ENCODE measurements around the gene MAGEL2. TPM values are rescaled to one million over a fixed set of nuclear protein-coding genes. Genes with fewer than 3 reads are reported as not detected.

The MAGEL2 gene
- total and polyA plus RNA-seq, 8 donors, result 0.23 to 3.8 (median 0.84) TPM

GRCh38 chr15:23645371-23646164, 2.1 kb downstream of the MAGEL2 start:
- ATAC-seq (peak in 1 of 4 donors; percentile 48), FAIRE-seq (no peak), DNase-seq (peak in 1 of 6 donors; percentile 74)
- Histone ChIP-seq H3K4me3 (no peak overlapping the region), H3K9me3 (no peaks in the 10 kb centered on the region), H3K27ac (no peak overlapping the region), H3K36me3 (no peaks in the 10 kb centered on the region), H3K27me3 (peaks cover 0 to 11% (median 0%) of the 10 kb centered on the region in 4 donors), H3K4me1 (no peaks in the 10 kb centered on the region)
- WGBS, 2 donors, result 79 to 81% methylated on average over 40 of the region's 40 CpGs
- intact Hi-C loops (cut with DNase I), result loop anchor here in 2 of 3 donors (5.0 to 10.0 kb wide), 3 partner anchors 222 to 1199 kb away; no protein-coding TSS in a partner anchor
- TF ChIP-seq, protein P1, sequence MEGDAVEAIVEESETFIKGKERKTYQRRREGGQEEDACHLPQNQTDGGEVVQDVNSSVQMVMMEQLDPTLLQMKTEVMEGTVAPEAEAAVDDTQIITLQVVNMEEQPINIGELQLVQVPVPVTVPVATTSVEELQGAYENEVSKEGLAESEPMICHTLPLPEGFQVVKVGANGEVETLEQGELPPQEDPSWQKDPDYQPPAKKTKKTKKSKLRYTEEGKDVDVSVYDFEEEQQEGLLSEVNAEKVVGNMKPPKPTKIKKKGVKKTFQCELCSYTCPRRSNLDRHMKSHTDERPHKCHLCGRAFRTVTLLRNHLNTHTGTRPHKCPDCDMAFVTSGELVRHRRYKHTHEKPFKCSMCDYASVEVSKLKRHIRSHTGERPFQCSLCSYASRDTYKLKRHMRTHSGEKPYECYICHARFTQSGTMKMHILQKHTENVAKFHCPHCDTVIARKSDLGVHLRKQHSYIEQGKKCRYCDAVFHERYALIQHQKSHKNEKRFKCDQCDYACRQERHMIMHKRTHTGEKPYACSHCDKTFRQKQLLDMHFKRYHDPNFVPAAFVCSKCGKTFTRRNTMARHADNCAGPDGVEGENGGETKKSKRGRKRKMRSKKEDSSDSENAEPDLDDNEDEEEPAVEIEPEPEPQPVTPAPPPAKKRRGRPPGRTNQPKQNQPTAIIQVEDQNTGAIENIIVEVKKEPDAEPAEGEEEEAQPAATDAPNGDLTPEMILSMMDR (IDR thresholded peaks at IDR 0.05), result no peak

DNA sequence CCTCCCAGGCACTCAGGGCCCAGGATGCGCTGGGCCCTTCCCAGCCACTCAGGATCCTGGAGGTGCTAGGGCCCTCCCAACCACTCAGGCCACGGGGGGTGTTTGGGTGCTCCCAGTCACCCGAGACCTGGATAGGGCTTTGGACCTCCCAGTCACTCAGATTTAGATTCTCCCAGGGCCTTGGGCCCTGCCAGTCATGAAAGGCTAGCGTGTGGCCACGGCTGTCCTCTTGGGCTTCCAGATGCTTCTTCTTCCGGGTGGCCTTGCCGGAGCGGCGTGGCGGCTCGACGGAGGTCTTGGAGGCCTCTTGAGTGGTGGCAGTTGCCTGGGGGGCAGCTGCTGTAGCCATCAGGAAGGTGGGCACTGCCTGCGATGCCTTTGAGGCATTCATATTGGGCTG, 2.8 kb downstream of the MAGEL2 start:
- H3K4me1 ChIP-seq, result no peaks in the 10 kb centered on the region
- DNase-seq (no peak), ATAC-seq (no peak), FAIRE-seq (no peak)
- no peak overlapping the region for H3K4me3 ChIP-seq
- no peaks in the 10 kb centered on the region for H3K36me3 ChIP-seq
- peaks cover 0 to 11% (median 0%) of the 10 kb centered on the region in 4 donors for H3K27me3 ChIP-seq
- TF ChIP-seq, protein P1 (IDR thresholded peaks at IDR 0.05), result no peak
- WGBS, 2 donors, result 79 to 88% methylated on average over 13 of the region's 13 CpGs
- H3K9me3 ChIP-seq, result no peaks in the 10 kb centered on the region
- H3K27ac ChIP-seq, result no peak overlapping the region
- intact Hi-C loops (cut with DNase I), result loop anchor here in 2 of 3 donors (5.0 to 10.0 kb wide), 3 partner anchors 222 to 1200 kb away; no protein-coding TSS in a partner anchor

DNA sequence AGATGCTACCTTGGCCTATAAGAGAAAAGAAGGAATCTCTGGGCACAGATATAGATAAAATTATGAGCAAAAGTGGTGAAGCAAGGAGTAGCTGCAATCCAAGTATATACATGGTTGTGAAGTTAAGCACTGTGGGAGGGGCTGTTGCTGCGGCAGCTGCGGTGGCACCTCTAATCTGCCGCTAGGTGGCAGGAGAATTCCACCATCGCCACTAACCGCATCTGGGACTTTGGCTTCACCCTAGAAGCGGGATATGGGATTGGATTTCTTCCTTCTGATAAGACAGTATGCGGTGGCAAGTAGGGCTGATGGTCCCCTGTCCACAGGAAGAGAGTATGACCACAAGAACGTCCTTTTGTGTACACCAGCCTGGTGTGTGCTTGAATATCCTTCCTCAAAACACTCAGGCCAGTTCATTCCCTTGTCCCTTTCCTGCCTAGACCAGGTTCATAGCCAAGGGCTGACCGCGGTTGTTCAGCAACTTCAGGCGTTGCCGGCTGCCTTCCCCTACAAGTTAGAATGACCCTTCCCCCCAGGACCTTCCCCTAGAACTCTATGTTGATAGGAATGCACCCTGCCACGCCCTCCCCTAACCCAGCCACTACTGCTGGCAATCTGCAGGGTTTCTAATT, 5.1 kb downstream of the MAGEL2 start:
- DNase-seq, result peak; percentile 37 to 75 (median 60)
- FAIRE-seq, result no peak
- H3K36me3 ChIP-seq, result no peaks in the 10 kb centered on the region
- ATAC-seq, result peak; percentile 76 to 93 (median 90)
- H3K4me3 ChIP-seq, result no peak overlapping the region
- no peak overlapping the region for H3K27ac ChIP-seq
- WGBS, 2 donors, result 13 to 18% methylated on average over 13 of the region's 13 CpGs
- H3K27me3 ChIP-seq, result no peaks in the 10 kb centered on the region
- H3K4me1 ChIP-seq, result no peaks in the 10 kb centered on the region
- TF ChIP-seq, protein P1 (IDR thresholded peaks at IDR 0.05), result peak; percentile 75 to 87 (median 86)
- intact Hi-C loops (cut with DNase I), result loop anchor here in 1 of 3 donors (10.0 kb wide), 1 partner anchor 1202 kb away; no protein-coding TSS in a partner anchor
- H3K9me3 ChIP-seq, result no peaks in the 10 kb centered on the region

GRCh38 chr15:23634181-23634580, 13.5 kb downstream of the MAGEL2 start:
- H3K36me3 ChIP-seq, result no peaks in the 10 kb centered on the region

More at GRCh38 chr15:23634181-23634580, 13.5 kb downstream of the MAGEL2 start:
- no peak overlapping the region for H3K27ac ChIP-seq
- DNase-seq (no peak), FAIRE-seq (no peak), ATAC-seq (no peak)
- H3K4me1 ChIP-seq, result no peaks in the 10 kb centered on the region
- peaks cover 0 to 6% (median 0%) of the 10 kb centered on the region in 4 donors for H3K27me3 ChIP-seq
- intact Hi-C loops (cut with DNase I), result no loop called here
- TF ChIP-seq, protein P1 (IDR thresholded peaks at IDR 0.05), result no peak
- H3K9me3 ChIP-seq, result no peaks in the 10 kb centered on the region
- H3K4me3 ChIP-seq, result no peak overlapping the region
- WGBS, 2 donors, result 56 to 71% methylated on average over 8 of the region's 8 CpGs

Data from pancreas (tissue), 10 donors.